GM19438 (cell line): ENCODE data around the gene SCGB2B2.
"Not testable (repeated sequence)": the region's sequence is repeated elsewhere in the genome, so short reads cannot be mapped to it uniquely, and the experiment has no call there.

Experiments
- ATAC-seq: cut with Tn5 transposase; IDR thresholded peaks from one replicate; pipeline ENCODE4 v1.9.1; 2021; ENCODE audit warnings: low read depth; ENCODE audit not compliant: unreplicated experiment

Gene SCGB2B2

GRCh38 chr19:34676697-34677385 lies at the start of gene SCGB2B2:
TSS of gene SCGB2B2 (minus strand) at chr19:34677159. CDS start at chr19:34594563, 82,596 bp downstream.
- peak; percentile 68 for ATAC-seq

- no peak for ATAC-seq
Measured at GRCh38 chr19:34725400-34725799, 48.4 kb upstream of the SCGB2B2 start.

- no peak for ATAC-seq
Measured at GRCh38 chr19:34722353-34722752, 45.4 kb upstream of the SCGB2B2 start.

GRCh38 chr19:34715357-34715756 lies 38.4 kb upstream of the SCGB2B2 start:
- no peak for ATAC-seq

GRCh38 chr19:34713262-34713637 lies 36.3 kb upstream of the SCGB2B2 start:
- ATAC-seq: no peak

GRCh38 chr19:34712395-34713261 lies 35.7 kb upstream of the SCGB2B2 start:
- no peak for ATAC-seq

GRCh38 chr19:34711890-34712289 lies 34.9 kb upstream of the SCGB2B2 start:
- ATAC-seq: no peak

GRCh38 chr19:34707661-34708060 lies 30.7 kb upstream of the SCGB2B2 start:
- ATAC-seq: no peak

- no peak for ATAC-seq
Measured at GRCh38 chr19:34692549-34692948, 15.6 kb upstream of the SCGB2B2 start.

- no peak for ATAC-seq
Measured at GRCh38 chr19:34690372-34690771, 13.4 kb upstream of the SCGB2B2 start.

GRCh38 chr19:34688592-34688991 lies 11.6 kb upstream of the SCGB2B2 start:
- ATAC-seq: no peak

GRCh38 chr19:34687348-34687747 lies 10.4 kb upstream of the SCGB2B2 start:
- no peak for ATAC-seq

- no peak for ATAC-seq
Measured at GRCh38 chr19:34686455-34686854, 9.5 kb upstream of the SCGB2B2 start.

GRCh38 chr19:34685266-34685665 lies 8.3 kb upstream of the SCGB2B2 start:
- not testable (repeated sequence) for ATAC-seq

GRCh38 chr19:34681478-34681877 lies 4.5 kb upstream of the SCGB2B2 start:
- no peak for ATAC-seq

GRCh38 chr19:34678421-34678820 lies 1.5 kb upstream of the SCGB2B2 start:
- no peak for ATAC-seq

GRCh38 chr19:34678085-34678412 lies 1.1 kb upstream of the SCGB2B2 start:
- no peak for ATAC-seq

- ATAC-seq: peak; percentile 84
Measured at GRCh38 chr19:34677386-34678084, 576 bp upstream of the SCGB2B2 start, which contains the start of gene ZNF302. TSS of gene ZNF302 (plus strand) at chr19:34677678. CDS start at chr19:34678805, 1,127 bp downstream.

GRCh38 chr19:34675919-34676318 lies 1.0 kb downstream of the SCGB2B2 start:
- no peak for ATAC-seq

- ATAC-seq: no peak
Measured at GRCh38 chr19:34675250-34675649, 1.7 kb downstream of the SCGB2B2 start.

- no peak for ATAC-seq
Measured at GRCh38 chr19:34673590-34673989, 3.4 kb downstream of the SCGB2B2 start.
